ENCODE results near the gene TLE5.
A peak's percentile ranks its signal among the peaks of the same experiment; 100 is the strongest.
"Not testable (repeated sequence)": the region's sequence is repeated elsewhere in the genome, so short reads cannot be mapped to it uniquely, and the experiment has no call there.

Gene TLE5

DNA sequence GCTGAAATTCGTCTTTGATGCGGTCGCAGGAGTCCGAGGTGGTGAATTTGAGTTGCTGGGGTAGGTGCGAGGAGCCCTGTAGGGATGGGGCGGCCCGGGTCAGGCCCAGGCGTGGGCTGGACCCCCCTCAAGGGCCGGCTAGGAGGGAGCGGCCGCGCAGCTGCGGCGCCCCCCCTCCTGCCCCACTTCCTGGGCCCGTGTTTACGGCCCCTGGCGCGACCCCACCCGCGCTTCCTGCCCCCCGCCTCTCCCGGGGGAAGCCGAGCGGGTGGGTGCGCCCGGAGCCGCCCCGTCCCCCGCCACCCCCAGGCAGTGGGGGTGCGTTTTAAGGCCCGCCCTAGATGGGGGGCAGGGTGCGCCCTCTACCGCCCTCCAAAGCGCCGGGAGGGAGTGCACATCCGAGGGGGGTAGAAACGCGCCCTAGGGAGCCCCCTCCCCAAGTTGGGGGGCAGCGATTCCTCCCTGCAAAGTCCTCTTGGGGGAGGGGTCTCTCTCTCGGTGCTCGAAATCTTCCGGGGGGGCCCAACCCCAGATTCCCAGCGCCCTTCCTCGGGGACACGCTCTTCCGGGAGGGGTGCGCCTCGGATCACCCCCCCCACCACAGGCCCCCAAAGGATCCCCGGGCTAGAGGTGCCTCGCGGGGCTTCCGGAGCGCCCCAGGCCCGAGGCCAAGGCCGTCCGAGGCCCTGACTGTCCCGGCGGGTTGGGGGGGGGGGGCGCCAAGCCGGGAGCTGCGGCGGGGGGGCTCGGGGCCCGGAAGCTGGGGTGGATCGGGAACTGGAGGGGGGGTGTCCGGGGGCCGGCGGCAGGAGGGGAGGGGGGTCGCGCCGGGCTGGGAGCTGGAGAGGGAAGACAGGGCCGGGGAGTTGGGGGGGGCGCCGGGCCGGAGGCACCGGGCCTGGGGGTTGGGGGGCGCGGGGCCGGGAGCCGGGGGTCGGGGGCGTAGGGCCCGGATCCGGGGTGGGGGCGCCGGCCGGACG lies 823 bp downstream of the TLE5 start:
- DNase-seq (ENCODE audit: low read depth) = peak; percentile 49

- peak; percentile 19 for DNase-seq (ENCODE audit: low read depth)
These were observed 1.5 kb downstream of the TLE5 start for GRCh38 chr19:3060857-3061181.

DNA sequence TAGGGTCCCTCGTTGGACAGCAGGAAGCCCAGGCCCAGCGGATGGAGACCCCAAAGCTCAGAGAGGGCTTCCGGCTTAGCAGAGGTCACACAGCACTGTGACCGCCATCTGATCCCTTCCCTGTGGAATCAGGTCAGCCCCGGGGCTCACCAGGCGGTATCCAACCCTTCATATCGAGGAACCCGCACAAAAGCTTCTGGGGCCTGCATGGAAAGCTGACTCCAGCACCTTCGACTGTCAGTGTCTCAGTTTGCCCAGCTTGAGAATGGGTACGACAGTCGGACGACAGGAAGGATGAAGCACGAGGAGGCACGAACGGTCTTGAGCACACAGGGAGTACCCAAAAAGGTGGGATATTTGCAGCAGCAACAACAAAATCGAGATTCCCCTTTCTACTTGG lies 2.6 kb downstream of the TLE5 start:
- no peak for DNase-seq (ENCODE audit: low read depth)

GRCh38 chr19:3058821-3059314 lies 3.4 kb downstream of the TLE5 start:
- no peak for DNase-seq (ENCODE audit: low read depth)

- no peak for DNase-seq (ENCODE audit: low read depth)
These were observed 4.1 kb downstream of the TLE5 start for GRCh38 chr19:3058009-3058820.

- DNase-seq (ENCODE audit: low read depth) = peak; percentile 29
These were observed 5.0 kb downstream of the TLE5 start for GRCh38 chr19:3057275-3057714.

GRCh38 chr19:3056417-3057088 lies 5.7 kb downstream of the TLE5 start:
- no peak for DNase-seq (ENCODE audit: low read depth)

GRCh38 chr19:3055741-3056416 lies 6.4 kb downstream of the TLE5 start:
- no peak for DNase-seq (ENCODE audit: low read depth)

DNA sequence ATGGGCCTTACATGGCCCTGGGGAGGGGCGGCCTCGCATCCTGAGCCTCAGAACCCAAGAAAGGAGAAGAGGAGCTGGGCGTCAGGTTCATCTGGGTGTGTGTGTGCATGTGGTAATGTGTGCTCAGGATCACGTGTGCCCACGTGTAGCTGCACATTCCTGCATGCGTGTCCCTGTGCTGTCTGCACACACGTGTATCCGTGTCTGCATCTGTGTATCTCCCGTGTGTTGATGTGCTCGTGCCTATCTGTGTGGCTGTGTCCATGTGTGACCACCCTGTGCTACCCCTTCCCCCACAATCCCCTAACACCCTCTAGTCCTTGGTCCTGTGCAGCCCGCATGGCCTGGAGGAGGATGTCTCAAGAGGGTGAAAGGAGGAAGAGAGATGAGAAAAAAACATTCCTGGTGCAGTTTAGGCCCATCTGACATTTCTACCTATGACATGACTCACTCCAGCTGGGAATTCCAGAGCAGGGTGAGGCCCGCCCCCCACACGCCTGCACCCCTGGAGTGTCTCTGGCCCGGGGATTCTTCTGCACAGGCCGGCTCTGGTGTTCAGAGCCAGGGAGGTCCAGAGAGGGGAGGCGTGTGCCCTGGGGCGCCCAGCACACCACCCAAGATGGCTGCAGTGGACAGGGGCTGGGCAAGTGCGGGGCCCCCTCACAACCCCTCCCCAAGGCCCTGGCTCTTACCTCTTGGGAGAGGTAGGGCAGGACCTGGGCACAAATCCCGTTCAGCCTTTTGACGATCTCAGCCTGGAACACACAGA lies 7.1 kb downstream of the TLE5 start:
- DNase-seq (ENCODE audit: low read depth) = peak; percentile 60

GRCh38 chr19:3054265-3054971 lies 7.9 kb downstream of the TLE5 start:
- no peak for DNase-seq (ENCODE audit: low read depth)

DNA sequence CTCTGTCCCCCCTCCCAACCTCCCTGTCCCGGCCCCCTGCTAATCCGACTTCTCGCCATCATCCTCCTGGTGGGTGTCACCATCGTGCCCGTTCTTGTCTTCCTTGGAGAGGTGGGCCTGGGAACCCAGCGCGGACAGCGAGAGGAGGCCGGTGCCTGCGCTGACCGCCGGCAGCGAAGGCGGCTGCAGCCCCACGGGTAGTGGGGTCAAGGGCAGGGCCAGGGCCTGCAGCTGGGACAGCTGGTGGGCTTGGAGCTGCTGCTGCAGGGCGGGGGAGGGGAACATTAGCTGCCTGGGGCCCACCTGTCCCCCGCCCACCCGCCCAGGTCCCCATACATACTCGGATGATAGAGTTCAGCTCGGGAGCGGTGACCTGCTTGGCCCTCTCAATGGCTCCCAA lies 8.5 kb downstream of the TLE5 start:
- DNase-seq (ENCODE audit: low read depth) = no peak

GRCh38 chr19:3053218-3053621 lies 9.1 kb downstream of the TLE5 start:
- DNase-seq (ENCODE audit: low read depth) = no peak

DNA sequence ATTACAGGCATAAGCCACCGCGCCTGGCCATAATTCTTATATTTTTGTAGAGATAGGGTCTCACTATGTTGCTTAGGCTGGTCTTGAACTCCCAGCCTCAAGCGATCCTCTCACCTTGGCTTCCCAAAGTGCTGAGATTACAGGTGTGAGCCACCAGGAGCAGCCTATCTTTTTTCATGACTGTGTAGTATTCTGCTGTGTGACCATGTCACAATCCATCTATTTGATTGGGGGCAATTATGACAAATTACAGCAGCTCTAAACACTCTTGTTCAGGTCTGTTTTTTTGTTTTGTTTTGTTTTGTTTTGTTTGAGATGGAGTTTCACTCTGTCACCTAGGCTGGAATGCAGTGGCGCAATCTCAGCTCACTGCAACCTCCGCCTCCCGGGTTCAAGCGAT lies 12.3 kb downstream of the TLE5 start:
- DNase-seq (ENCODE audit: low read depth) = not testable (repeated sequence)

- no peak for DNase-seq (ENCODE audit: low read depth)
These were observed 13.2 kb downstream of the TLE5 start for GRCh38 chr19:3049089-3049488.

- no peak for DNase-seq (ENCODE audit: low read depth)
These were observed 14.1 kb downstream of the TLE5 start for GRCh38 chr19:3048190-3048533.

DNA sequence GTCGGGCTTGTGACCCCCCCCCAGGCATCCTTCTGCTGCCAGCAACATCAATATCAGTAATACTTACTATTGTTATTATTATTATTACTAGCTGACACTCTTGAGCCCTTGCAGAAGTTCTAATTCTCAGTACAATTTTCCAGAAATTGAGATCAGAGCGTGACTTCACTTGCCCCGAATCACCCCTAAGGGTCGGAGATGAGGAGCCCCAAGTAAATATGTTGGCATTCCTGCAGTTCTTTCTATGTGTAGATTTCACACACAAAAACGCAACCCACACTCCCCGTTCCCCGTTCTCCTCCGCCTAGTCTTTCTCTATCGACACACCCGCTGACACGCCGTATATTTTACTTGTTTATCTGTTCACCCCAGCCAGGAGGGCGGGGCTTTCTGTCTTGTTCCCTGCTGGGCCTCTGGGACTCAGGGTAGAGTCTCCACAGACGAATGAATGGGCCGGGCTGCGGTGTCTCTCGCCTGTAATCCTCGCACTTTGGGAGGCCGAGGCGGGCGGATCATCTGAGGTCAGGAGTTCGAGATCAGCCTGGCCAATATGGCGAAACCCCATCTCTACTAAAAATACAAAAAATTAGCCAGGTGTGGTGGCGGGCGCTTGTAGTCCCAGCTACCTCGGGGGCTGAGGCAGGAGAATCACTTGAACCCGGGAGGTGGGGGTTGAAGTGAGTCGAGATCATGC lies 14.7 kb downstream of the TLE5 start:
- peak; percentile 87 for DNase-seq (ENCODE audit: low read depth)

DNA sequence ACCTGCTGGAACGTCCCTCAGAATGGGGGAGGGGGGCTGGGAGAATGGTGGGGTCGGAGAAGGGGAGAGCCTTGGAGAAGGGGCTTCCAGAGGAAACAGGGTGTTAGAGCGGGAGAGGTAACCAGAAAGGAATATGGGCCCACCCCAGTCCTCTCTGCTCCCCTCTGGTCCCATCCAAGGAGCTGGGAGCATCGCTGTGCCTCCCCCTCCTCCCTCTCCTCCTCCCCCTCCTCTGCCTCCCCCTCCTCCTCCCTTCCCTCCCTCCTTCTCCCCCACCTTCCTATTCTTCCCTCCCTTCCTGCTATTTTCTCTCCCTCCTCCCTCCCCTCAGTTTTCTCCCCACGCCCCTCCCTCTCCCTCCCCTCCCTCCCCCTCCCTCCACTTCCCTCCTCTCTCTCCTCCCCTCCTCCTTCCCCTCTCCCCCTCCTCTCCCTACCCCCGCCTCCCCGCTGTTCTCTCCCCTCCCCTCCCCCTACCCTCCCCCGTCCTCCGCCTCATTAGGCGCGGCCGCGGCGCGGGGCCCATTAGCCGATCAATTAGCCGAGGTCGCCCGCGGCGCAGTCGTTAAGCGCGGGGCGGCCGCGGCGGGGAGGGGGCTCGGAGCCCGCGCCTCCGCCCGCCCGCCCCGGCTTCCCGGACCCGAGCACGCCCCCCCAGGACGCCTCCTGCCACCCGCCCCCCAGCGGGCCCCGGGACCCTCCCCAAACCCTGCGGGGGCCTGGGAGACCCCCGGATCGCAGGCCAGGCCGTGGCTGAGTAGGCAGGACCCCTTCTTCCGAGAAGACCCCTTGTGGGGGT lies 15.4 kb downstream of the TLE5 start:
- no peak for DNase-seq (ENCODE audit: low read depth)

GRCh38 chr19:3045885-3046697 lies 16.2 kb downstream of the TLE5 start:
- DNase-seq (ENCODE audit: low read depth) = no peak

Data from iris pigment epithelial cell (primary cell).